ENCODE results near the gene IQGAP2. TPM values are rescaled to one million over a fixed set of nuclear protein-coding genes. Genes with fewer than 3 reads are reported as not detected.

Gene IQGAP2
- total RNA-seq, 1 donor from 2014 or later, result 1.4 TPM

DNA sequence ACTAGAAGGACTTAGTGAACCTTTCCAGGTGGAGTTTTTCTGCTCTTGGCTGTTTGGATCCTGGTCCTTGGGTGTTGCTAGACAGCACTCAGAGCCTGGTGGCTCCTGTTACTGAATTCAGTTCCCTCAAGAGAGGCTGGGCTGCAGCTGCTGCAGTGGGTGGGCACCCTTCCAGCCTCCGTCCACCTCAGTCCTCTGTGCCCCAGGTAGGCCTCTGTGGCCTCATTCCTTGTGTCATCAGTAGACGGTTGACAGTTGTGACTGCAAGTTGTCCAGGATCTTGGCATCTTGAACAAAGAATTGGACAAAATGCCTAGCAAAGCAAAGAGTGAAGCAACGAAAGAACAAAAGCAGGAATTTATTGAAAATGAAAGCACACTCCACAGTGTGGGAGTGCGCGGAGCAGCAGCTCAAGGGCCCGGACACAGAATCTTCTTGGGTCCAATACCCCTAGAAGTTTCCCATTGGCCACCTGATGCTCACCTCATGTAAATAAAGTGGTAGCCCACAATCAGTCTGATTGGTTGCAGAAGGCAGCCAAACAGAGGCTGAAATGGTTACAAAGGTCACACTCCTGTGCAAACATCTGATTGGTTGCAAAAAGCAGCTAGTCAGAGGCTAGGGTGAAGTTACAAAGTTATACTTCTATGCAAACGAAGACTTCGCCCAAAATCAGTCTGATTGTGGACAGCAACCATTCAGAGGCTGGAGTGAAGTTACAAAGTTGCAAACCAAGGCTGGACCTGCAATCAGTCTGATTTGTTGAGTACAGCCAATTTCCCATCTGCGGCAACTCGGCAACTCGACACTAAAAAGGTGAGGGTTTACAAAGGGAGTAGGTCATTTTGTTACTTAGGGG lies 352.9 kb downstream of the IQGAP2 start:
- Mint-ChIP-seq H3K27me3 (ENCODE audit: unreplicated experiment) (peaks cover 2% of the 10 kb centered on the region), H3K4me3 (ENCODE audit: unreplicated experiment) (no peak overlapping the region), H3K27ac (ENCODE audit: unreplicated experiment) (no peak overlapping the region), H3K4me1 (ENCODE audit: low read depth, unreplicated experiment) (peaks cover 5% of the 10 kb centered on the region), H3K9me3 (ENCODE audit: unreplicated experiment) (no peaks in the 10 kb centered on the region), H3K36me3 (ENCODE audit: unreplicated experiment) (no peaks in the 10 kb centered on the region)
- no peak for DNase-seq
- TF ChIP-seq, protein P1, sequence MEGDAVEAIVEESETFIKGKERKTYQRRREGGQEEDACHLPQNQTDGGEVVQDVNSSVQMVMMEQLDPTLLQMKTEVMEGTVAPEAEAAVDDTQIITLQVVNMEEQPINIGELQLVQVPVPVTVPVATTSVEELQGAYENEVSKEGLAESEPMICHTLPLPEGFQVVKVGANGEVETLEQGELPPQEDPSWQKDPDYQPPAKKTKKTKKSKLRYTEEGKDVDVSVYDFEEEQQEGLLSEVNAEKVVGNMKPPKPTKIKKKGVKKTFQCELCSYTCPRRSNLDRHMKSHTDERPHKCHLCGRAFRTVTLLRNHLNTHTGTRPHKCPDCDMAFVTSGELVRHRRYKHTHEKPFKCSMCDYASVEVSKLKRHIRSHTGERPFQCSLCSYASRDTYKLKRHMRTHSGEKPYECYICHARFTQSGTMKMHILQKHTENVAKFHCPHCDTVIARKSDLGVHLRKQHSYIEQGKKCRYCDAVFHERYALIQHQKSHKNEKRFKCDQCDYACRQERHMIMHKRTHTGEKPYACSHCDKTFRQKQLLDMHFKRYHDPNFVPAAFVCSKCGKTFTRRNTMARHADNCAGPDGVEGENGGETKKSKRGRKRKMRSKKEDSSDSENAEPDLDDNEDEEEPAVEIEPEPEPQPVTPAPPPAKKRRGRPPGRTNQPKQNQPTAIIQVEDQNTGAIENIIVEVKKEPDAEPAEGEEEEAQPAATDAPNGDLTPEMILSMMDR (IDR thresholded peaks at IDR 0.05; ENCODE audit: partially characterized antibody, unreplicated experiment), result no peak

DNA sequence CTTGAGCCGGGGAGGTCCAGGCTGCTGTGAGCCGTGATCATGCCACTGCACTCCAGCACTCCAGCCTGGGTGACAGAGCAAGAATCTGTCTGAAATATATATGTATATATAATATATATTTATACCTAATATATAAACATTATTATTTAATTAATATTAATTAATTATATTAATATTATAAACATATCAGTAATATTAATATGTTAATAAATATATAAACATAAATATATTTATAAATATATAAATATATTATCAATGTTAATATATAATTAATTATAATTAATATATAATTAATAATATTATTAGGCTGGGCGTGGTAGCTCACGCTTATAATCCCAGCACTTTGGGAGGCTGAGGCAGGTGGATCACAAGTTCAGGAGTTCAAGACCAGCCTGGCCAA lies 354.0 kb downstream of the IQGAP2 start:
- TF ChIP-seq, protein P1 (IDR thresholded peaks at IDR 0.05; ENCODE audit: partially characterized antibody, unreplicated experiment), result no peak
- Mint-ChIP-seq H3K4me1 (ENCODE audit: low read depth, unreplicated experiment) (peaks cover 5% of the 10 kb centered on the region), H3K4me3 (ENCODE audit: unreplicated experiment) (no peak overlapping the region), H3K9me3 (ENCODE audit: unreplicated experiment) (no peaks in the 10 kb centered on the region), H3K36me3 (ENCODE audit: unreplicated experiment) (no peaks in the 10 kb centered on the region), H3K27ac (ENCODE audit: unreplicated experiment) (no peak overlapping the region), H3K27me3 (ENCODE audit: unreplicated experiment) (peaks cover 2% of the 10 kb centered on the region)
- DNase-seq, result no peak

Other genes with a start within 250 kb of the IQGAP2 start
- gene F2RL2, start 220.1 kb downstream of the IQGAP2 start, total RNA-seq (ENCODE audit: unreplicated experiment), result not detected